GM21447 (cell line): Measurements from ENCODE around the gene RBM12.

Experiments
- ATAC-seq: cut with Tn5 transposase; IDR thresholded peaks from one replicate; pipeline ENCODE4 v1.9.1; 2021; ENCODE audit not compliant: unreplicated experiment

Gene RBM12

GRCh38 chr20:35654415-35654814, 10.3 kb downstream of the RBM12 start:
- ATAC-seq = no peak

GRCh38 chr20:35653893-35654292, 10.8 kb downstream of the RBM12 start:
- ATAC-seq = no peak

GRCh38 chr20:35653430-35653734, 11.3 kb downstream of the RBM12 start:
- ATAC-seq = no peak

GRCh38 chr20:35652641-35653429, 11.9 kb downstream of the RBM12 start:
- no peak for ATAC-seq

- ATAC-seq = no peak
Observed at GRCh38 chr20:35651958-35652357, 12.7 kb downstream of the RBM12 start.

GRCh38 chr20:35650632-35651031, 14.1 kb downstream of the RBM12 start:
- ATAC-seq = no peak

GRCh38 chr20:35648836-35649235, 15.9 kb downstream of the RBM12 start:
- no peak for ATAC-seq

GRCh38 chr20:35644806-35645205, 19.9 kb downstream of the RBM12 start:
- no peak for ATAC-seq

GRCh38 chr20:35643045-35643444, 21.7 kb downstream of the RBM12 start:
- no peak for ATAC-seq

GRCh38 chr20:35641743-35642142, 23.0 kb downstream of the RBM12 start:
- ATAC-seq = no peak

- ATAC-seq = no peak
Observed at GRCh38 chr20:35640724-35641123, 24.0 kb downstream of the RBM12 start.

GRCh38 chr20:35638751-35639150, 25.9 kb downstream of the RBM12 start:
- no peak for ATAC-seq

- ATAC-seq = no peak
Observed at GRCh38 chr20:35637276-35637675, 27.4 kb downstream of the RBM12 start.

GRCh38 chr20:35636095-35636494, 28.6 kb downstream of the RBM12 start:
- ATAC-seq = no peak

GRCh38 chr20:35635652-35636051, 29.0 kb downstream of the RBM12 start:
- no peak for ATAC-seq

GRCh38 chr20:35632539-35633115, 32.1 kb downstream of the RBM12 start:
- ATAC-seq = no peak

GRCh38 chr20:35630636-35631035, 34.1 kb downstream of the RBM12 start:
- ATAC-seq = no peak

- ATAC-seq = no peak
Observed at GRCh38 chr20:35629427-35630145, 35.1 kb downstream of the RBM12 start.

GRCh38 chr20:35627121-35627520, 37.6 kb downstream of the RBM12 start:
- ATAC-seq = no peak

GRCh38 chr20:35626386-35627001, 38.2 kb downstream of the RBM12 start:
- no peak for ATAC-seq

- ATAC-seq = no peak
Observed at GRCh38 chr20:35625584-35626385, 38.9 kb downstream of the RBM12 start.
